Skeletal muscle cell (primary cell): ENCODE measurements around the gene STRBP.

ENCODE experiments used
- DNase-seq: peaks from one replicate; pipeline ENCODE4 v3.0.0-alpha.2; 2010; ENCODE audit warnings: low read depth
- H3K4me3 ChIP-seq: 2 replicates; pipeline ENCODE4 v1.5.1; 2011; ENCODE audit warnings: low read depth, mild to moderate bottlenecking, control low read depth, low read length, moderate library complexity

The STRBP gene

DNA sequence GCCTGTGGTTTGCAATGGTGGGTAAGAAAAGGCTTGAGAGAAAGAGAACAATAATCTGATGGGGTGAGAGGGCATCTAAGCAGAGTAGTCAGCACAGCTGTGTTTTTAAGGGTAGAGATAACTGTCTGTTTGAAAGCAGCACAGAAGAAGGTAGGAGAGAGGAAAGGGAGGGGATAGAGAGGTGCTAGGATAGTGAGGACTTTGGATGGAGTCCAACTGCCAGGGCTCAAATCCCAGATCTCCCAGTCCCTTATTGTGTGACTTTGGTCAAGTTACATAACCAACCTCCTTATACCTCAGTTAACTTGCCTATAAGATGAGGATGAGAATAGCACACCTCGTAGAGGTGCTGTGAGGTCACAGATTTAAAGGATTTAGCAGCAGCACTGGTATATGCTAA lies 179.3 kb downstream of the STRBP start:
- H3K4me3 ChIP-seq: no peak overlapping the region
- no peak for DNase-seq

DNA sequence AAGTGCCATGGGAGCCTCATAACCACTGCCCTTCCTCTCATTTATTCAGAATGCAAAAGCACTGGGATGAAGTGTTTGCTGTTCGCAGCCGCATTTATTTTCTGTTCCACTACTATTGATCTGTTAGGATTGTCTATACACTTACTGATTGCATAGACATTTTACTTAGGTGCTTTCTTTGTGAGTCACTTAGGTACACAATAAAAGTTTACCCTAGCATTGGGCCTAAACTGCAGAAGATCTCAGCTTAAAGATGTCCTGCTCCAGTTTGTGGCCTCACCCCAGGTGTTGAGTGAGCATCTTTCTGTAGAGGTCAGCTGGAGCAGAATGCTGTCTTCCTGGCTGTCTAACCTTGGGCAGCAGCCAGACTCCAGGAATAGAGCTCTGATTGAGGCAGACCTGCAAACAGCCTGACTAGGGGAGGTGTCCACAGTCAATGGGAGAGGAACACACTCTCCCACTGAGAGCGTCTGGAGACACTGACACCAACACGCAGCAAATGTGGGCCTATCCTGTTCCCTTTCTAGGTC lies 181.0 kb downstream of the STRBP start:
- H3K4me3 ChIP-seq: no peak overlapping the region
- DNase-seq: no peak

DNA sequence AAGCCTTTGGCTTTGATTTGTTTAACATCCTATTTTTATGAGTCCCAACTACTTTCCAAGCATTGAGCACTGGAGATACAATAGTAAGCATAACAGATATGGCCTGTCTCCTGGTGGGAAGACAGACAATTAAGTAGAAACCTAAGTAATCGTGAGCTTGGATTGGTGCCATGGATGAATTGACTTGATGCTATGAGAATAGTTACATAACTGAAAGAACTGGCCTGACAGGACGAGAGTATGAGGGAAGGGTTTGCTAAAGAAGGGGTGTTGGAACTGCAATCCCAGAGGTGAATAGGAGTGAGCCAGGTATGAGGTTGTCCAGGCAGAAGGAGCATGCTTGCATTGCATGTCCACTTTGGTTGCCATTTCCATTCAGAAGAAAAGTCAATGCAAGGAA lies 182.5 kb downstream of the STRBP start:
- no peak for DNase-seq
- H3K4me3 ChIP-seq: no peak overlapping the region

DNA sequence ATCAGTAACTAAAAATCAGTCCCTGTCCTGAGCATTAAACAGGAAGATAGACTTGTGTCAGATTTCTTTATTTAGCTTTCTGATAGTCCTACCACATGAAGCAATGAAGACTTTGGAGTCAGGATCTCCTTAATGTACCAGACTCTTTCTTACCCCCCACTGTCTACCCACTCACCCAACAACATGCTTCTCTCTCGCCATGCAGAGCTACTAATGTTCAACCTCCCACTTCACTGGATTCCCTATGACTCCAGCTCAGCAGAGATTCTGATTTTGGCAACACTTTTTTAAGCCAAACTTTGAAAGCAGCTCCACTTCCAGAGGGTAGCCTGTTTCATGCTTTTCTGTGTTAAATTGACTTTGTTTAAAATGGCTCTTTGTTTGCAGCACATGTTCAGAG lies 184.1 kb downstream of the STRBP start:
- DNase-seq: no peak
- H3K4me3 ChIP-seq: no peak overlapping the region

- H3K4me3 ChIP-seq: no peak overlapping the region
- no peak for DNase-seq
These were observed 184.7 kb downstream of the STRBP start for GRCh38 chr9:123083680-123084079.

DNA sequence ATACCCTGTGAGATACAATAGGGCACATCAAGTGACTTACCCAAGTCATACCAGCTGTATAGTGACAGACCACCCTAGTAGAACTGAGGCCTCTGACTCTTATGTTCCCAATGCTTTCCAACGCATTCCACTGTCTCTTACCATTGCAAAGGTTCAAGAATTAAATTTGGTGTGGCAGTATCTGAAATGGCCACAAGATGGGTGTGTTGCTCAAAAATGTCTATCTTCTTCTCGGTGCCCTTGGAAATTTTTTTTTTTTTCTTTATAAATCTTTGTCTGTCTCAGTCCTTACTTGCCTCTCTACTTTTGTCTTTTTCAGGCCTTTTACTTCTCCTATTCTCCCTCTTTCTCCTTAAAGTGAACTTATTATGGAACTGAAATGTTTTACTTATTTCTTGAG lies 186.6 kb downstream of the STRBP start:
- DNase-seq: no peak

GRCh38 chr9:123080444-123080843 lies 187.9 kb downstream of the STRBP start:
- DNase-seq: no peak
- H3K4me3 ChIP-seq: no peak overlapping the region

More for the DNA sequence above, 186.6 kb downstream of the STRBP start:
- no peak overlapping the region for H3K4me3 ChIP-seq

DNA sequence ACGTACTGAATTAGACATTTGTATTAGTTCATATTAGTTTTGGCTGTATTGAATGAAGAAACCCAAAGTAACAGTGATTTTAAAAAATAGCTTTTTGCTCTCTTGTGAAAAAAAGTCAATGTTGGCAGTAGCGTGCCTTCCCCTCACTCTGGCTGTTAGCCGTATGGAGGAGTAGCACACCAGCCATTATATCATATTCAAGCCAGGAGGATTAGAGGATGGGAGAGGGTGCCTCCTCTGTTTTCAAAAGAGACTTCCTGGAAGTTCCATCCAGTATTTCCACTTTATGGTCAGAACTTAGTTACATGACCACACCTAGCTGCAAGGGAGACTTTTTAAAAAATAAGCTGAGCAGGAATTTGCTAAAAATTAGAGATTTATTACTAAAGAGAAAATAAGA lies 193.8 kb downstream of the STRBP start:
- H3K4me3 ChIP-seq: no peak overlapping the region
- DNase-seq: no peak

- H3K4me3 ChIP-seq: no peak overlapping the region
- peak; percentile 67 for DNase-seq
These were observed 194.4 kb downstream of the STRBP start for GRCh38 chr9:123073991-123074422.

GRCh38 chr9:123073441-123073840 lies 194.9 kb downstream of the STRBP start:
- DNase-seq: no peak
- H3K4me3 ChIP-seq: no peak overlapping the region

DNA sequence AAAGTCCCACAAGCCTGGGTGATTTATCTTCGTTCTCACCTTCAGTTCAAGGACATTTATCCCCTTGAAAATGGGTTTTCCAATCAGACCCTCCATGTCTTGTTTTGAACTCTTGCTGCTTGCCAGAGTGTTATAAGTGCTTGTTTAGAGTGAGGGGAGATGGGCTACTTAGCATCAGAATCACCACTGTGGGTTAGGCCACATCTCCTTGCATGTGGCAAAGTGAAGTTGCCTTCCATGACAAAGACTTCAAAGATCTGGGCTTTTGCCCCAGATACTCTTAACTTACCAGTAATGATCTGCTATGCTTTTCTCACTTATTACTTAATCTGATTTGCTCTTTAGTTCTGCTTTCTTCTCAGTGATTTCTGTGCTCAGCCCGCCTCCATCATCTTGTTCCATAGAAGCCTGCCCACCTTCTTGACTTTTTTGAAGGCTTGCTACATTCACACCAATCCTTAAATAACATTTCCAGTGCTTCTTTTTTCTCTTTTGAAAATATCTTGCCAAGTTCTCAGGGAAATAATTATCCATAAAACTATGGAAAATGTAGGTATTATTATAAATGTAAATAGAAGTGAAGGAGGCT lies 195.9 kb downstream of the STRBP start:
- no peak for DNase-seq
- no peak overlapping the region for H3K4me3 ChIP-seq
